Astrocyte (in vitro differentiated cells and primary cell): Measurements from ENCODE around the gene MTERF4. TPM values are rescaled to one million over a fixed set of nuclear protein-coding genes. Genes with fewer than 3 reads are reported as not detected.

ENCODE experiments used
- DNase-seq: peaks from one replicate; pipeline ENCODE4 v3.0.0-alpha.2; 2010; ENCODE audit warnings: low read depth
- FAIRE-seq: peaks from 2 replicates; lab custom pipeline; 2011; peaks lifted over from hg19 to GRCh38; lab: Jason Lieb, UNC
- H2AFZ ChIP-seq: 2 replicates; pipeline ENCODE4 v1.6.0; 2012; ENCODE audit warnings: low read depth, low read length, inconsistent platforms
- H3K27ac ChIP-seq: 2 replicates; pipeline ENCODE4 v1.5.1; 2011; ENCODE audit warnings: low read depth, low read length, inconsistent platforms
- H3K27me3 ChIP-seq: 2 replicates; pipeline ENCODE4 v1.6.0; 2011; ENCODE audit warnings: low read length, inconsistent platforms; ENCODE audit not compliant: insufficient read depth
- H3K36me3 ChIP-seq: 2 replicates; pipeline ENCODE4 v1.5.1; 2011; ENCODE audit warnings: low read length, inconsistent platforms; ENCODE audit not compliant: insufficient read depth
- H3K4me1 ChIP-seq: 2 replicates; pipeline ENCODE4 v1.5.1; 2011; ENCODE audit warnings: low read length, inconsistent platforms; ENCODE audit not compliant: insufficient read depth
- H3K4me2 ChIP-seq: 2 replicates; pipeline ENCODE4 v1.6.0; 2012; ENCODE audit warnings: low read length, inconsistent platforms
- H3K4me3 ChIP-seq: 2 replicates; pipeline ENCODE4 v1.5.1; 2011; ENCODE audit warnings: low read depth, mild to moderate bottlenecking, low read length, inconsistent platforms; ENCODE audit not compliant: insufficient read depth
- H3K79me2 ChIP-seq: 2 replicates; pipeline ENCODE4 v1.6.0; 2012; ENCODE audit warnings: mild to moderate bottlenecking, low read length, inconsistent platforms; ENCODE audit not compliant: insufficient read depth
- H3K9ac ChIP-seq: 2 replicates; pipeline ENCODE4 v1.6.0; 2012; ENCODE audit warnings: mild to moderate bottlenecking, low read length, inconsistent platforms
- H3K9me3 ChIP-seq: 2 replicates; pipeline ENCODE4 v1.5.1; 2012; ENCODE audit warnings: low read depth, mild to moderate bottlenecking, low read length, inconsistent platforms; ENCODE audit not compliant: insufficient read depth
- H4K20me1 ChIP-seq: 2 replicates; pipeline ENCODE4 v1.6.0; 2012; ENCODE audit warnings: low read length, inconsistent platforms; ENCODE audit not compliant: insufficient read depth
- H3K27ac Mint-ChIP-seq: one replicate; pipeline ENCODE4 v1.8.0; 2021; ENCODE audit warnings: mild to moderate bottlenecking, mixed read lengths; ENCODE audit not compliant: unreplicated experiment
- H3K27me3 Mint-ChIP-seq: one replicate; pipeline ENCODE4 v1.8.0; 2021; ENCODE audit warnings: low read depth, mixed read lengths; ENCODE audit not compliant: unreplicated experiment
- H3K36me3 Mint-ChIP-seq: one replicate; pipeline ENCODE4 v1.8.0; 2021; ENCODE audit warnings: low read depth, mixed read lengths; ENCODE audit not compliant: unreplicated experiment
- H3K4me1 Mint-ChIP-seq: one replicate; pipeline ENCODE4 v1.8.0; 2021; ENCODE audit warnings: low read depth, mixed read lengths; ENCODE audit not compliant: unreplicated experiment
- H3K4me3 Mint-ChIP-seq: one replicate; pipeline ENCODE4 v1.8.0; 2021; ENCODE audit warnings: mild to moderate bottlenecking, moderate library complexity, mixed read lengths; ENCODE audit not compliant: unreplicated experiment
- H3K9me3 Mint-ChIP-seq: one replicate; pipeline ENCODE4 v1.8.0; 2021; ENCODE audit warnings: mild to moderate bottlenecking, mixed read lengths; ENCODE audit not compliant: unreplicated experiment
- CTCF ChIP-seq: IDR thresholded peaks from 2 replicates; pipeline ENCODE4 v1.5.1; 2011; ENCODE audit warnings: low read depth, mild to moderate bottlenecking, inconsistent platforms, low read length, moderate library complexity; ENCODE audit not compliant: insufficient read depth
- EZH2 ChIP-seq: IDR thresholded peaks from 2 replicates; pipeline ENCODE4 v1.6.1; 2012; ENCODE audit warnings: mild to moderate bottlenecking, low read length, inconsistent platforms; ENCODE audit not compliant: insufficient read depth
- total RNA-seq: library from RNA; stranded (reverse); gene quantifications from 2 replicates; pipeline ENCODE4 v1.2.1, GENCODE V29; 2021

Gene MTERF4
- total RNA-seq, 1 donor from 2014 or later: 26.3 TPM

- no peak for TF ChIP-seq EZH2
- no peak for TF ChIP-seq CTCF
- no peak overlapping the region for H3K4me3 ChIP-seq
- no peaks in the 10 kb centered on the region for H3K27me3 Mint-ChIP-seq
- H3K4me2 ChIP-seq: no peak overlapping the region
- no peak overlapping the region for H3K27ac Mint-ChIP-seq
- H3K79me2 ChIP-seq: no peaks in the 10 kb centered on the region
- no peak for FAIRE-seq
- H3K4me1 Mint-ChIP-seq: no peaks in the 10 kb centered on the region
- H3K36me3 ChIP-seq: no peaks in the 10 kb centered on the region
- H3K4me1 ChIP-seq: no peaks in the 10 kb centered on the region
- peaks cover 3% of the 10 kb centered on the region for H3K9me3 Mint-ChIP-seq
- H3K27me3 ChIP-seq: no peaks in the 10 kb centered on the region
- no peaks in the 10 kb centered on the region for H4K20me1 ChIP-seq
- H2AFZ ChIP-seq: no peak overlapping the region
- H3K9ac ChIP-seq: no peak overlapping the region
- H3K9me3 ChIP-seq: no peaks in the 10 kb centered on the region
- DNase-seq: no peak
- H3K27ac ChIP-seq: no peak overlapping the region
- no peak overlapping the region for H3K4me3 Mint-ChIP-seq
- H3K36me3 Mint-ChIP-seq: peaks cover 1% of the 10 kb centered on the region
These were observed 18.4 kb upstream of the MTERF4 start for GRCh38 chr2:241120440-241120839.

- Histone ChIP-seq H3K79me2 (no peaks in the 10 kb centered on the region), H3K9ac (no peak overlapping the region), H3K36me3 (no peaks in the 10 kb centered on the region), H3K4me1 (no peaks in the 10 kb centered on the region), H3K27me3 (no peaks in the 10 kb centered on the region), H3K27ac (no peak overlapping the region), H3K9me3 (no peaks in the 10 kb centered on the region), H3K4me3 (no peak overlapping the region), H4K20me1 (no peaks in the 10 kb centered on the region), H3K4me2 (no peak overlapping the region), H2AFZ (no peak overlapping the region)
- no peak overlapping the region for H3K27ac Mint-ChIP-seq
- no peaks in the 10 kb centered on the region for H3K27me3 Mint-ChIP-seq
- peaks cover 1% of the 10 kb centered on the region for H3K36me3 Mint-ChIP-seq
- H3K9me3 Mint-ChIP-seq: peaks cover 3% of the 10 kb centered on the region
- no peaks in the 10 kb centered on the region for H3K4me1 Mint-ChIP-seq
- DNase-seq (no peak), FAIRE-seq (no peak)
- TF ChIP-seq EZH2: no peak
- TF ChIP-seq CTCF: no peak
- H3K4me3 Mint-ChIP-seq: no peak overlapping the region
These were observed 16.8 kb upstream of the MTERF4 start for GRCh38 chr2:241118737-241119505.
